ENCODE measurements around the gene SDR9C7.
"Not testable (repeated sequence)": the region's sequence is repeated elsewhere in the genome, so short reads cannot be mapped to it uniquely, and the experiment has no call there.

SDR9C7 gene

DNA sequence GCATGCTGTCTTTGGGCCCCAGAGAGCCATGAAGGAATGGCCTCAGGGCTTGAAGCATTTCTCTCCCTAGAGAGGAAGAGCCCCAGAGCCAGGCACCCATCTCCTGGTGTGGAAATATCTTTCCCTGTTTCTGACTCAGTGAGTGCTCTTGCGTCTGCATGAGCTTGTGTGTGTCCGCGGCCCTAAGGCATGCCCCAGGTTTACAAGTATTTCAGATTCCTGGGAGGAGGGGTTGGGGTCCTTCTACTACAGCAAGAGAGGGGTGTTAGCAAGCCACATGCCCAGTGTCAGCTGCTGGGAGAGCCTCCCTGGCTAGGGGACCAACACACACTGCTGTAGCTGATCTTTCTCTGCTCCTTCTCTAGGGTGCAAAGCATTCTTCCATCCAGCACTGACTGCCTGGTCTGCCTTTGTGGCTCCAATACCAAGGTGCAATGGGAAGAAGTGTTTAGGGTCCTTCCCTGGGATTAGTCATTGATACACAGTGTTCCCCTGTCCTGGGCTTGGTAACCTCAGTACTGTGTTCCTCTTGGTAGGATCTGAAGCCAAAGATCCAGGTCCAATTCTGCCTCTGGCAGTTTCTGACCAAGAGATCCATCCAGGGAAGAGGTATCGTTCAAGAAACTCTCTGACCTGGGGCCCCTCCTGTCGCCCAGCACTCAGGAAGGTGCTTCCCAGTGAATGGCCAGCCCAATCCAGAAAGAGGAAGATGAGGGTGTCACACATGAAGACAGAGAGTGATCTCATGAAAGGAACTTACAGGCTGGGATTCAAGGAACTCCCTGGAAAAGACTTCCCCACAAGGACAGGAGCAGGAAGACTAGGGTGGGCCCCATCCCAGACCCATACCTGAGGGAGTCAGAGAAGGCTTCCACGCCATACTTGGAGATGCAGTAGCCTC is 20.1 kb upstream of the SDR9C7 start:
- no peak for DNase-seq (ENCODE audit: low read depth in 1 of 2, low spot score in 1 of 2)

DNA sequence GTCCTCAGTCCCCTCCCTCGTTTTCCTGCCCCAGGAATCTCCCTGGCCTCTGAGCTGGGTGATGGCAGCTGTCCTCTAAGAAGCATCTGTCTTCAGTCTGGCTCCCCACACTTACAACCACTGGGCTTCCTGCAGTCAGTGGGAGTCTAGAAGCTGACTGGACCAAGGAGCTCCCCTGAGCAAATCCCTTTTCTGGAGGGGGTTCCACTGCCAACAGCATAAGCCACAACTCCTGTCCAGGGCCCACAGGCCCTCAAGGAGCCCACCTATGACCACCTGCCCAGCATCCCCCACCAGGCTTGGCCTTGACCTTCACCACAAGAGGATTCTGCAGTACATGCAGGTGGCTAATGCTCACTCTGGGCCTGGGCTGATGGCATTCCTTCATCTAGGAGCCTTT is 19.1 kb upstream of the SDR9C7 start:
- no peak for DNase-seq (ENCODE audit: low read depth in 1 of 2, low spot score in 1 of 2)

DNA sequence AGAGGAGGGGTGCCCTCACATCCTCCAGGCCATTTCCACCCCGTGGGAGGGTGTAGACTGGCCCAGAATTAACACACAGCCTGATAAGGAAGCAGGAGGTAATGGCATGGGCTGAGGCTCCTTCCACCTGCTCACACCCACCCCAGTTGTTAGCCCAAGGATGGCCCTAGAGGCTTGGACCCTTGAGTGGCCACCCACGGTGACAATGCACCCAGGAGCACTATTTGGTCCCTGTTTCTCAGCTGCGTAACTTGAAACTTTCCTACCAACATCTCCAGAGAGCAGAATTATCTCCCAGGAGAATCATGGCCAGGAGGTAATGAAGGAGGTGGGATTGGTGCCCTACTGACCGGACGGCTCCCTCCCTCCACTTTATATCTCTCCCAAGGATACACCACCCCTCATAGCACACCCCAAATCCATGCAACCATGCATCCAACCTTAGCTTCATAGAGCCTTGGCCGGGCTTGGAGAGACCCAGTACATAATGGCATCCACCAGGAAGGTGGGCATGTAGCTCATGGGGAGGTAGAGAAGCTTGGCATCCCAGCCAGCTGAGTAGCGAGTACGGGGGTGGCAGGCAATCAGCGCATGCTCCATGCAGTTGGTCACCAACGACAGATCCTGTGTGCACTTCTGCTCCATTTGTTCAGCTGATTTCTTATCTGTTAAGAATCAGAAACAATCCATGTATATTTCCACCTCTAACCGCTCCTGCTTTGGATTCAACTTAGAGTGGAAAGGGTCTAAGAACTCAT is 17.6 kb upstream of the SDR9C7 start:
- DNase-seq (ENCODE audit: low read depth in 1 of 2, low spot score in 1 of 2) = no peak

DNA sequence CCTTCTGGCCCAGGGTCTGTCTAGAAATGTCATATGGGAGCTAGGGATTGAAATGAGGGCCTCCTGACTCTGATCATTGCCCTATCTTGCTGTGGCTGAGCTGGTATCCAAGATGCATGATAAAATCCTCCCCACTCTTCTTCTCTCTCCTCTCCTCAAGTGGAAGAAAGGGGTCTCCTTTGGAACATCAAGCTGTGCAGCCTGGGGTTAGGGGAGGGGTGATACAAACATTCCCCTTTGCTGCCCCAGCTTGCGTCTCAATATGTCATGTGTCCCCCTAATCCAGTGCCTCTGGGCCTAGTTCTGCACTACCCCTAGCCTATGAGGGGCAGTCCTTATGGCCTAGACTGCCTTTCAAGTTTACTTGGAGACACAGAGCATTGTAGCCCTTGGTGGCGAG is 14.7 kb upstream of the SDR9C7 start:
- no peak for DNase-seq (ENCODE audit: low read depth in 1 of 2, low spot score in 1 of 2)

DNA sequence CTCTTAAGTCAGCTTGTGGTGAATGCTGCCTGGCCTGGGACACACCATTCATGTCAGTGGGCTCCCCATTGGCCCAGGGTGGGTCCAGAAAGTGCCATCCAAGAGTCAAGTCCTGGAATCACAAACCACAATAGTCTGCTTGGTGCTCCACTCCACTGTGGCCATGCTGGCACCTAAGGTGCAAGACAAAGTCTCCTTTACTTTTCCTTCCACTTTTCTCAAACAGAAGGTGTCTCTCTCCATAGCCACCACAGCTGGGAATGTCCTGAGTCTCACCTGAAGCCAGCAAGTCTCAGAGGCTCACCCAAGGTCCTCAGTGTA is 14.2 kb upstream of the SDR9C7 start:
- no peak for DNase-seq (ENCODE audit: low read depth in 1 of 2, low spot score in 1 of 2)

DNA sequence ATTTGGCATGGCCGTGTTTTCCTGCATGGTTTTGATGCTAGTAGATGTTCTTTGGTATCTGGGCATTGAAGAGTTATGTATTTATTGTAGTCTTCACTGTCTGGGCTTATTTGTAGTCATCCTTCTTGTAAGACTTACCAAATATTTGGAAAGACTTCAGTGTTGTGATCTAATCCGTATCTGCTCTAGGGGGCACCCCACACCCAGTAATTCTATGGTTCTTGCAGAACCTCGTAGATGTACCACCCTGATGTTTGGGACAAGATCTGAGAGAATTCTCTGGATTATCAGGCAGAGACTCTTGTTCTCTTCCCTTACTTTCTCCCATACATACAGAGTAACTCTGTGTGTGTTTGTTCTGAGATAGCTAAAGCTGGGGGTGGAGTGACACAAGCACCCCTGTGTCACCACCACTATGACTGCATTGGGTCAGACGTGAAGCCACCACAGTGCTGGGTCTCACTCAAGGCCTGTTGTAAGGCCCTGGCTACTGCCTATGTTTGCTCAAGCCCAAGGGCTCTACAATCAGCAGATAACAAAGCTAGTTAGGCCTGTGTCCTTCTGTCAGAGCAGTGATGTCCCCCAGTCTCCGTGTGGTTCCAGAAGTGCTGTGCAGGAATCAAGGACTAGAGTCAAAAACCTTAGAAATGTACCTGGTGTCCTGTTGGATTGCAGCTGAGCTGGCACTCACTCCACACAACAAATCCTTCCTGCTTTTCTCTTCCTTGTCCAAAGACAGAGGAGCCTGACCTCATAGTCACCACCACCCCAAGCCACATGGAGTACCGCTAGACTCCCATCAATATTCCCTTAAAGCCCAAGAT is 13.6 kb upstream of the SDR9C7 start:
- DNase-seq (ENCODE audit: low read depth in 1 of 2, low spot score in 1 of 2) = no peak

DNA sequence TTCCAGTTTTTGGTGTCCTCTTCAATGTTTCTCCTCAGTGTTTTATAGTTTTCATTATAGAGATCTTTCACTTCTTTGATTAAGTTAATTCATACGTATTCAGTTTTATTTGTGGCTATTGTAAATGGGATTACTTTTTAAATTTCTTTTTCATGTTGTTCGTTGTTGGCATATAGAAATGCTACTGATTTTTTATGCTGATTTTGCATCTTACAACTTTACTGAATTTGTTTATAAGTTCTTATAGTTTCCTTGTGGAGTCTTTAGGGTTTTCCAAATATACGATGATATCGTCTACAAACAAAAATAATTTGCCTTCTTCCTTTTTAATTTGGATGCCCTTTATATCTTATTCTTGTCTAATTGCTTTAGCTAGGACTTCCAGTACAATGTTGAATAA is 9.7 kb upstream of the SDR9C7 start:
- no peak for DNase-seq (ENCODE audit: low read depth in 1 of 2, low spot score in 1 of 2)

DNA sequence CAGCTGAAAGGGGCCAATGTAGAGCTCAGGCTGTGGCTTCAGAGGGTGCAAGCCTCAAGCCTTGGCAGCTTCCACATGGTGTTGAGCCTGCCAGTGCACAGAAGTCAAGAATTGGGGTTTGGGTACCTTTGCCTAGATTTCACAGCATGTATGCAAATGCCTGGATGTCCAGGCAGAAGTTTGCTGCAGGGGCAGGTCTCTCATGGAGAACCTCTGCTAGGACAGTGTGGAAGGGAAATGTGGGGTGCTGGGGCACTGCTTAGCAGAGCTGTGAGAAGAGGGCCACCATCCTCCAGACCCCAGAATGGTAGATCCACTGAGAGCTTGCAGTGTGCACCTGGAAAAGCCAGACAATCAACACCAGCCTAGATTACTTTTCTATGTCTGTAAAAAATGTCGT is 9.2 kb upstream of the SDR9C7 start:
- DNase-seq (ENCODE audit: low read depth in 1 of 2, low spot score in 1 of 2) = not testable (repeated sequence)

DNA sequence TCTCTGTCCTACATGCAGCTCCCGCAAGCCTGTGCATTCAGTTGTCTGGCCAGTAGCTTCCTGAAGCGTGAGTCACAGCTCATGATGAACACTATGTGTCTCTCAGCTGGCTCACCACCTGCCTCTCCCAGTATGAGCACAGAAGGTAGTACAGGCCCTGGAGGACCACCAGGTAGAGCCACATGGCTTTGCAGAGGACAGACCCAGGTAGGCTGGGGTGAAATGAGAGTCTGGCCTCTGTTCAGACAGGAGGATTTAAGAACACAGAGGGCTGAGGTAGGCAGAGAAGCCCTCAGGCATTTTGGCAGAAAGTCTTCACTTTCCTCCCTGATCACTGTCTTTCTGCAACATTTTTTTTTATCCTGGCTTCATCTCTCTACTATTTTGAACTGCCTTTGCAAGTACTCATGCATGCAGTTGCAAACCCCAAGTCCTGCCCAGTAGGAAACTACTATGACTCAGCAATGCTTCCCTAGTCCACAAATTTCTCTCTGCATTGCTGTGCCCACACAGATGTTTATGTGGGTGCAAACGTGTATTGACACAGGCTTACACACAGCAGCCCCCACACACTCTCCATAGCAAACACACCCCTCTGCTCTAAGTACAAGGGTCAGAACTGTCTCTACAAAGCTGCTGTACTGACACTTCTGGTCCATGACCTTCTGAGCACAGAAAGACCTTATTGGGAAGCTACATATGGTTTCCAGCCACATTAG is 7.2 kb upstream of the SDR9C7 start:
- DNase-seq (ENCODE audit: low read depth in 1 of 2, low spot score in 1 of 2) = no peak

DNA sequence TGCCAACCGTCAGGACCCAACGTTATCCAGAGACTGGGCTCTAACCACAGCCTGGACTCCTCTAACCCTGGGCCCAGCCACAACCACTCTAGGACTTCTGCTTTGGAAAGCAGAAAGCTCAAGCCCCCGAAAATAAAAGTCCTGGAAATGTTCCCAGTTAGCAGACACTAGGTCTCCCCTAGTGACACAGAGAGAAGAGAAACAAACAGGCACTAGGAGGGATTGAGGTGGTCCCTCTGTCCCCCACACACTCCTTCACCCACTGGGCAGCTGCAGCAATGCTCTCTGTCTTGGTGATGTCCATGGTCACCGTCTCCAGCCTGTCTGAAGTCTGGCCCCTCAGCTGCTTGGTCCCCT is 6.7 kb upstream of the SDR9C7 start:
- DNase-seq (ENCODE audit: low read depth in 1 of 2, low spot score in 1 of 2) = not testable (repeated sequence)

DNA sequence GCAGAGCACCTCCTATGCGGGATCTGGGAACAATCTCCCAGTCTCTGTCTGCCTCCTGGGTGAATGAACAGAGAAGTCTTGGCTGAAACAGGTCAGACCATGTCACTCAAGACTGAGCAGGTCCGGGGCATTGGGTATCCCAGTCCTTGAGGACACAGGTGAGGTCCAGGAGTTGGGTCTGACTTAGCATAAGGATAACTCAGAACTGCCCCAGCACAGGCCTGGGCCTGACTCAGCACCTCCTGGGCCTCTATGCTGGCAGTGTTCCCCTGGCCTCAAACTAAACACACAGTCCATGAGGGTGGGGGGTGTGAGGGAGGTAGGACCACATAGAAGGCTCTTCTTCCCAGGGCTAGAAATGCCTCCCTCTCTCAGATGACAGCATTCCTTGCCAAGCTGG is 1.5 kb upstream of the SDR9C7 start:
- DNase-seq (ENCODE audit: low read depth in 1 of 2, low spot score in 1 of 2) = no peak

DNA sequence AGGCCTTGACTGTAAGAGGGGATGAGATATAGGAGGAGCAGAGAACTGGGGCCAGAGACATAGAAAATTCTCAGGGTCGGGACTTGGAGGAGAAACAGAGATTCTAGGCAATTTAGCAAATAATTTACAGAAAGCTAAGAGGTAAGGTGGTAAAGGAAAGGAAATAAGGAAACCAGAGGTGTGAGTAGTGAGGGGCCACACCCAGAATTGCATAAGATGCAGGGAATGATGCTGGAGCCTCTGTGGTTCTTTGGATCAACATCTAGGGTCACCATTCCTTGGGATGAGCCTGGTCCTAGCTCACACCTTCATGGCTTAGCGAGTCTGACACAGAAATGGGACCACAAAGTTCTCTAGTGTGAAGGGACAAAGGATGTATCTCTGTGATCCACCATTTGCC is 949 bp upstream of the SDR9C7 start:
- DNase-seq (ENCODE audit: low read depth in 1 of 2, low spot score in 1 of 2) = no peak

DNA sequence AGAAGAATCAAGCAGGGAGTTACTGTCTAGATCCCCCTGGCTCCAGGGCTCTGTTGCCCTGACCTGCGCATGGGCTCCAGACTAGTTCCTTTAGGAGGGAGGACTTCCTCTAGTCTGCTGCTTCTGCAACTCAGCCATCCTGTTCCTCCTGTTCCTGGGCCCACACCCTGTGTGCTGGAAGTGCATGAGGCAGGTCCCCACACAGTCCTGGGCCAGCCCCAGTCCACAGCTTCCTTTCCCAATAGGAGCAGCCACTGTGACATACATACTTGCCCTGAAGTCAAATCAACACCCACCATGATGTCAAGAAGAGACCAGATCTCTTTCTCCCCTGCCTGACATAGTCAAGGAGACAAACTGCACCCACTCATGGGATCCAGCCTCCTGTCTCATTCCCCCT is 1.3 kb downstream of the SDR9C7 start:
- DNase-seq (ENCODE audit: low read depth in 1 of 2, low spot score in 1 of 2) = no peak

DNA sequence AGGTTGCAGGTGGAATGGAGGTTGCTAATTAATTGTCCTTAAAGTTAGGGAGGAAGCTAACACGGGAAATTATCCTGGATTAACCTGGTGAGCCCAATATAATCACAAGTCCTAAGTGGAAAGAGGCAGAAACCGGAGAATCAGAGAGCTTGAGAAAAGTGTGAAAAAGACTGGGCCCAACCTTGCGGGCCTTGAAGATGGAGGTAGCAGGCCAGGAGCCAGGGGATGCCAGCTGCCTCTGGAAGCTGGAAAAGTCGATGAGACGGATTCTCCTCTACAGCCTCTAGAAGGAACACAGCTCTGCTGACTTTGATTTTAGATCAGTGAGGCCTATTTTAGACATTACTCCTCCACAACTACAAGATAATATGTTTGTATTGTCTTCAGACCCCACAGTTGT is 2.1 kb downstream of the SDR9C7 start:
- no peak for DNase-seq (ENCODE audit: low read depth in 1 of 2, low spot score in 1 of 2)

DNA sequence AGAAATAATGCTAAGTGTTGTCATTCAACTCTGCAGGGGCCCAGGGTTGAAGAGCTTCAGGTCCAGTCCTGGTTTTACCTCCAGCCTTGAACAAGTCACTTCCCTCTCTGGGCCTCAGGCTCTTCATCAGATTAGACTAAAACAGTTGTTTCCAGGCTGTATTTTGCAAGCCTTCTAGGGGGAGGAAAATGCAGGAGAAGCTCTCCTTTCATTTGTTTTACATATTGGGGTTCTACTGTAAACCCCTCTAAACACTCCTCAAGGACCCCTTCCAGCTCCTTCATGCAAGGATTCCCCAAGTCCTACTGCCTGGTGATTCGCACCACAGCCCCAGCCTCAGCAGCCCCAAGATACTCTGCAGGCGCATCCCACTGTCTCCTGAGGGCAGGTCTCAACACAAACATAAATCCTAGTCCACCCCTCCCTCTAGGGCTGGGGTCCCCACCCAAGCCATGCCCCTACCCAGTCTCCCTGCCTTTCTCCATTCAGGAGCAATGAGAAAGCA is 2.7 kb downstream of the SDR9C7 start:
- DNase-seq (ENCODE audit: low read depth in 1 of 2, low spot score in 1 of 2) = no peak

DNA sequence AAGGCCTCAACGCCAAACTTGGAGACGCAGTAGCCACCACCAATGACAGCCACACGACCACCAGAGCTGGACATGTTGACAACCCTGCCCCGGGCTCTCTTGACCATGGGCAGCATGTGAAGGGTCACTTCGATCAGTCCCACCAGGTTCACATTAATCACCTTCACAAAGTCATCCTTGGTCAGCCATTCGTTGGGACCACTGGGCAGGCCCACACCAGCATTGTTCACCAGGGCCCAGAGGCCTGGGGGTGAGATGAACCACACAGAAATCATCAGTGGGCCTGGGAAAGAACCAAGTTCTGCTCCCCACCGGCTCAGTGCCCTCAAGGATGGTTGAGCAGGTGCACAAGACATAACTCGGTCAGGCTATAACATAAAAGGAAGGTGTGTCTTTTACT is 4.0 kb downstream of the SDR9C7 start:
- no peak for DNase-seq (ENCODE audit: low read depth in 1 of 2, low spot score in 1 of 2)

DNA sequence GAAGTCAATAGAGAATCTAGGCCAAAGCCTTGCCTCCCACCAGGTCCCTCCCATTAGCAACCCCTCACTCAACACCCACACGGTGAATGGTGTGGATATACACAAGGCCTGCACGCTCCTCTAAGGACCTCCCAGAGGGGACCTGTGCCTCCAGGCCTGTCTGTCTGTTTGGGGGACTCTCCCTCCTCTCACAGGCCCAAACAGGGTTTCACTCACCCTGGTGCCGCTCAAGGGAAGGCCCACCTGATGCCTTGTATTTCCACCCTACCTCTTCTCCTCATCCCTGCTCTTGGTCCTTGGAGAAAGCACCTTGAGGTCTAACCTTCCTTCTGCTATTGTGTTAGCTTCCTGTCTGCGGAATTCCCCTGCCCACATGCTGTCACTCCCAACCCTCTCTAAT is 4.4 kb downstream of the SDR9C7 start:
- no peak for DNase-seq (ENCODE audit: low read depth in 1 of 2, low spot score in 1 of 2)

DNA sequence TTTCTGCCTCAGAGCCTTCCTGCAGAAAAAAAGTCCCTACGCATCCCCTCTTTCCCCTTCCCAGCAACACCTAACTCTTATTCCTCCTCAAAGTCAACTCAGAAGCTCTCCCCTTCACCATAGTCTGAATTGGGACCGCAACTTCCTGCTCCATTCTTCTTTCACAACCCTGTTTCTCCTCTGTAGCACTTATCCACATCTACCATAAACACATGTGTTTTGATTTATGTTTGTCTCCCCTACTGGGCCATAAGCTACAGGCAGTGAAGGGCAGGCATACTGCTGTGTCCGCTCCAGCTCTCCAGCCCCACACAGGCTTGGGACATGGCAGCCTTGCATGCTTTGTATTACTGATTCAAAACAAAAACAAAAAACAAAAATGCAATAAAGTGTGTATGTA is 5.9 kb downstream of the SDR9C7 start:
- no peak for DNase-seq (ENCODE audit: low read depth in 1 of 2, low spot score in 1 of 2)

DNA sequence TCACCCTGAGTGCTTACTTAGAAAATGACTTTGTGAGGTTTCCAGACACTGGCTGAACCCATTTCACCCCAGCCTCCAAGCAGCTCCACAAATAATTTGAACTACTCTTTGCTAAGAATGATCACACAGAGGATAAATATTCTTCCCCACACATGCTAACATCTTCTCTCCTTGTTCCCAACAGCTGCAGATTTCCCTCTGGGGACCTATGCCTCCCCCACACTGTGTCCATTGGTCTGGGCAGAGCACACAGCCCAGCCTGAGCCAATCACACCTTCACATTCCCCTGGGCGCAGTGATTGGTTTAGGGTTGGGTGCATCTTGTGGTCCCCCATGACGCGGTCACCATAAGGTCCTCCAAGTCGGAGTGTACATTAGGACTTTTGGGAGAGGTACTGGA is 6.9 kb downstream of the SDR9C7 start:
- DNase-seq (ENCODE audit: low read depth in 1 of 2, low spot score in 1 of 2) = no peak

DNA sequence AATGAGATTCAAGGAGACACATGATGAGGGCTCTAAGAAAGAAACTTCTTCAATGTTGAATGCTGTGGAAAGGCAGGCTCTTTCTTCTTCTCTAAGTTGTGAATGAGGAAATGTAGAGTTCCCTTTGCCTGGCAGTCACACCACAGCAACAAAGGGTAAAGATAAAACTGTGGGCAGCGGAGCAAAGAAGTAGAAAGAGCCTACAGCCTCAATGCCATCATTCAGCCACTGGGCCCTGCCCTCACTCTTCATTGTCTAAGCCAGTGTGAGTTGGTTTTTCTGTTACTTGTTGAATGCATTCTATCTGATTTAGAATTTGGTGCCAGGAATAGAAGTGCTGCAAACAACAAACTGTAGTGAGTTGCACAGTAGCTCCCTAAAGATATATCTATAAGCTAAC is 12.2 kb downstream of the SDR9C7 start:
- DNase-seq (ENCODE audit: low read depth in 1 of 2, low spot score in 1 of 2) = no peak

DNA sequence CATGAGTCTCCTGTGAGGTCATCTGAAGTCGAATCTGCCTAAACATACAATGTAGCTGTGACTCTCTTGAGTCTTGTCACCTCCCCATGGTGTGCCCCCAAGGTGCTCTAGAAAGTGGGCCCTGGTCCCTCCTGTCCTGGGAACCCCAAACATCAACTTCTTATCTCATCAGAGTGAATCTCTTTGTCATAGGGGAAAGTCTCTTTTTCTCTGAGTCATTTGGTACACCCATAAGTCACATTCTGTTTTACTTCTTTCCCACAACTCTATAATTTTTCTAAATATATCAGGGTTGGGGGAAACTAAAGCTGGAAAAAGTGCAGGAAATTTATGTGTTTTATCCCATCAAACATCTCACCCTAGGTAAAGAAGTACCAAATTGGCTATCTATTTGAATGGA is 12.9 kb downstream of the SDR9C7 start:
- no peak for DNase-seq (ENCODE audit: low read depth in 1 of 2, low spot score in 1 of 2)
